GM12892 (cell line): ENCODE results near the gene CCDC158.

Source experiments
- POLR2A ChIP-seq: IDR thresholded peaks from 2 replicates; pipeline ENCODE4 v1.6.1; 2011; ENCODE audit warnings: low read depth, low read length, control low read depth
- POLR2AphosphoS5 ChIP-seq: IDR thresholded peaks from 2 replicates; pipeline ENCODE4 v1.6.1; 2011; ENCODE audit warnings: low read depth, low read length, control low read depth

DNA sequence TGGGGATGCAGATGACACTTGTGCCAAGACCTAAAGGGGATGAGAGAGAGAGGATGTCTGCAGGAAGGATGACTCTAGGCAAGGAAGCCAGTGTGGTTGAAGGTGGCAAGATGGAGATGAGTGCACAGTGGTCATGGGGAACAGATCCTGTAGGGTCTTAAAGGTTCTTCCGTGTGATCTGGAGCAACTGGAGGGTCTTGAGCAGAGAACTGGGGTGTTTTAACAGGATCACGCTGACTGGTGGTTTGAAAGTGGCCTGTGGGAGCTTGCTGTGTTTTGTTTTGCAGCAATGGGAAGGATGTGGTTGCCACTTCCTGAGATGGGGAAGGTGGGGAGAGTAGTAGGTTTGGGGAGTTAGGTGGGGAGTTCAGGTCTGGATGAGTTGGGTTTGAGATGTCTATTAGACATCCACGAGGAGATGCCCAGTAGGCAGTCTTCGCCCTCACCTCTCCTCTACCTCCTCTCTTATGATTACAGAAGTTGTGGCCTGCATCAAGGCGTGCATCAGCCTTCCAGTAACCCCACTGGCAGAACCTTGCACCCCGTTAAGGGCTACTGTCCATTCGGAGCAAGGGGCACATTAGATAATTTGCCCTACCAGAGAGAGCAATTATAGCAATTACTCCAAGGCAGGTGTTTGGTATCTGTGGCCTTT lies 115.8 kb downstream of the CCDC158 start:
- TF ChIP-seq POLR2A (no peak), POLR2AphosphoS5 (no peak)
